Measurements from ENCODE around the gene RHBDD2. TPM values are rescaled to one million over a fixed set of nuclear protein-coding genes. Genes with fewer than 3 reads are reported as not detected.

The RHBDD2 gene
- total RNA-seq, 4 donors from 2014 or later: 27.0 to 38.2 (median 33.5) TPM

DNA sequence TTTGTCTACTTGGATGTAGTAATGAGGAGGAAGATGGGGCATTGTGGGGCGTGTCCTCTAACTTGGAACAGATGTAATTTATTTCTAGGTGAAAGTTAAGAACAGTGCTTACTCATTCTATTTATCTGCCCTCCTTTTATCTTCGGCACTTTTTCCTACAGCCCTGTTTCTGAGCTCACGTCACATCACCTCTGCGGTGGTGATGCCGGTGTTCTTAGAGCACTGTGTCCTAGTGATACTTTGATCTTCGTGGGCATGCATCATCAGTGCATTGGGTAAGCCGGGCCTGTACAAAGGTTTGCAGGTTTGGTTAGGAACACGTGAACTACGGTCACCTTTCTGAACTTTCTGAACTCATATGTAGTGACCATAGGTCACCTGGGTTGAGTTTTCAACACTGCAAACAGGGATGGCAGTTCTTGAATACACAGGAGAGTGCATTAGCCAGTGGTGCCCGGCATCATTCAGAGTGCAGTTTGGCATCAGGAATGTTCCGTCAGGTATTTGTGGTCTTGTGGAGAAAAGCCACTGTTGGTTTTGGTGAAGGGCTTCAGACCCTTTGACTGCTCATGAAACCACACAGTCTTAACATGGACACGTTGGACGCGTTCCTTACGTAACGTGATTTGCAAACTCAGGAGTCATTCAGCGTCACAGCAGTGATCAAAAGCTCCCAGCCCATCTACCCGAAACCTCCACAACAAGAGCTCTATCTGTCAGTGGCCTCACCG lies 41.8 kb downstream of the RHBDD2 start:
- H3K4me1 ChIP-seq: peaks cover 11 to 62% (median 20%) of the 10 kb centered on the region in 3 donors
- intact Hi-C loops (cut with DNase I): no loop called here

DNA sequence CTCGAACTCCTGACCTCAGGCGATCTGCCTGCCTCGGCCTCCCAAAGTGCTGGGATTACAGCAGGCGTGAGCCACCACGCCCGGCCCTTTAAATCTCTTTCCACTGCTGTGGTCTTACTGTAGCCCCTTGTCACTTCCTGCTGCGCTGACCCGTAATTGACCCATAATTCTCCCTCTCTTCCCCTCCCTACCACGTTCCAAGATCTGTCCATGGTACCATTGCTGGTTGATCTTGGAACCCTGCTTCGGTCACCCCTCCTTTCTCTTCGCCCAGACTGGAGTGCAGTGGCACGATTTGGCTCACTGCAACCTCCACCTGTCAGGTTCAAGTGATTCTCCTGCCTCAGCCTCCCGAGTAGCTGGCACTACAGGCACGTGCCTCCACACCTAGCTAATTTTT lies 42.6 kb downstream of the RHBDD2 start:
- TF ChIP-seq, protein P1, sequence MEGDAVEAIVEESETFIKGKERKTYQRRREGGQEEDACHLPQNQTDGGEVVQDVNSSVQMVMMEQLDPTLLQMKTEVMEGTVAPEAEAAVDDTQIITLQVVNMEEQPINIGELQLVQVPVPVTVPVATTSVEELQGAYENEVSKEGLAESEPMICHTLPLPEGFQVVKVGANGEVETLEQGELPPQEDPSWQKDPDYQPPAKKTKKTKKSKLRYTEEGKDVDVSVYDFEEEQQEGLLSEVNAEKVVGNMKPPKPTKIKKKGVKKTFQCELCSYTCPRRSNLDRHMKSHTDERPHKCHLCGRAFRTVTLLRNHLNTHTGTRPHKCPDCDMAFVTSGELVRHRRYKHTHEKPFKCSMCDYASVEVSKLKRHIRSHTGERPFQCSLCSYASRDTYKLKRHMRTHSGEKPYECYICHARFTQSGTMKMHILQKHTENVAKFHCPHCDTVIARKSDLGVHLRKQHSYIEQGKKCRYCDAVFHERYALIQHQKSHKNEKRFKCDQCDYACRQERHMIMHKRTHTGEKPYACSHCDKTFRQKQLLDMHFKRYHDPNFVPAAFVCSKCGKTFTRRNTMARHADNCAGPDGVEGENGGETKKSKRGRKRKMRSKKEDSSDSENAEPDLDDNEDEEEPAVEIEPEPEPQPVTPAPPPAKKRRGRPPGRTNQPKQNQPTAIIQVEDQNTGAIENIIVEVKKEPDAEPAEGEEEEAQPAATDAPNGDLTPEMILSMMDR (IDR thresholded peaks at IDR 0.05): no peak
- no peak for TF ChIP-seq POLR2A (IDR thresholded peaks at IDR 0.05)
- Histone ChIP-seq H3K9me3 (no peaks in the 10 kb centered on the region), H3K4me1 (peaks cover 6 to 54% (median 13%) of the 10 kb centered on the region in 3 donors), H3K4me3 (no peak overlapping the region), H3K27me3 (no peaks in the 10 kb centered on the region), H3K36me3 (peaks cover 0 to 6% (median 0%) of the 10 kb centered on the region in 3 donors), H3K27ac (no peak overlapping the region)
- no peak for DNase-seq
- intact Hi-C loops (cut with DNase I): no loop called here
- 79 to 80% methylated on average over 10 to 14 of the region's 14 CpGs for WGBS, 2 donors

More for the DNA sequence above, 41.8 kb downstream of the RHBDD2 start:
- 68 to 81% methylated on average over 18 of the region's 19 CpGs for WGBS, 2 donors
- H3K27me3 ChIP-seq: no peaks in the 10 kb centered on the region
- no peak overlapping the region for H3K4me3 ChIP-seq
- no peak overlapping the region for H3K27ac ChIP-seq
- H3K9me3 ChIP-seq: no peaks in the 10 kb centered on the region
- TF ChIP-seq, protein P1 (IDR thresholded peaks at IDR 0.05): no peak
- TF ChIP-seq POLR2A (IDR thresholded peaks at IDR 0.05): no peak
- H3K36me3 ChIP-seq: peaks cover 0 to 6% (median 0%) of the 10 kb centered on the region in 3 donors
- no peak for DNase-seq

DNA sequence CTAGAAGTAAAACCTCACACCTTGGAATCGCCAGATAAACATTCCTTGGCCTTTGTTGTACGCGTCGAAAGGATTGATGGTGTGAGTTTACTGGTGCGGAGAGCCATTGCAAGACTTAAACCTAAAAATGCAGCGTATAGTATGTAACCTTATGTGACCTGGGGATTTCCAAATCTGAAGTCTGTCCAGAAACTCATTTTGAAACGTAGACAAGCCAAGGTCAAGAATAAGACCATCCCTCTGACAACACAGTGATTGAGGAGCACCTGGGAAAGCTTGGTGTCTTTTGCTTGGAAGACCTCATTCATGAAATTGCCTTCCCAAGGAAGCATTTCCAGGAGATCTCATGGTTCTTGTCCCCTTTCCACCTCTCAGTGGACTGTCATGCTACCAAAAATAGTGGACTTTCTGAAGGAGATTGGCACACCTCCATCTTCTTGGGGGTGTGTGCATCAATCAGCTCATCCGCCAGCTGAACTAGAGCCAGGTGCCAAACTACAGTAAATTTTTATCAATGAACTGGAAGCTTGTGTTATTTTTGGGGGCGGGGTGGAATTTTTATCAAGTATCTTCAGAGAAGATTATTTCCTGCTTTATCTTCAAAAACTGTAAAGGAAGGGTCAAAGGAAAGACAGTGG lies 44.3 kb downstream of the RHBDD2 start:
- Histone ChIP-seq H3K27me3 (no peaks in the 10 kb centered on the region), H3K27ac (no peak overlapping the region), H3K4me3 (no peak overlapping the region), H3K4me1 (peaks cover 6 to 40% (median 11%) of the 10 kb centered on the region in 3 donors), H3K9me3 (no peaks in the 10 kb centered on the region), H3K36me3 (peaks cover 0 to 6% (median 0%) of the 10 kb centered on the region in 3 donors)
- 80 to 86% methylated on average over 9 of the region's 9 CpGs for WGBS, 2 donors
- DNase-seq: no peak
- intact Hi-C loops (cut with DNase I): no loop called here
- TF ChIP-seq, protein P1 (IDR thresholded peaks at IDR 0.05): no peak
- no peak for TF ChIP-seq POLR2A (IDR thresholded peaks at IDR 0.05)

DNA sequence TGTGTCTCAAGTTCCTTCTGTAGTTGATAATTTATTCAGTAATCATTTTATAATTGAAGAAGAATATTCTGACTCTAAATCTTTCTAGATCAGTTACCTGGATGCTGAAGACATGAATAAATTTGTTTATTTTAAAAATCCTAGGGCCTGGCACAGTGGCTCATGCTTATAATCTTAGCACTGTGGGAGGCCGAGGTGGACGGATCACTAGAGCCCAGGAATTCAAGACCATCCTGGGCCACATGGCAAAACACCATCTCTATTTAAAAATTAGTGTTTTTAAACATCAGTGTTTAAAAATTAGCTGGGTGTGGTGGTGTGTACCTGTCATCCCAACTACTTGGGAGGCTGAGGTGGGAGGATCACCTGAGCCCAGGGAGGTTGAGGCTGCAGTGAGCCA lies 45.4 kb downstream of the RHBDD2 start:
- TF ChIP-seq, protein P1 (IDR thresholded peaks at IDR 0.05): no peak
- no peak for TF ChIP-seq POLR2A (IDR thresholded peaks at IDR 0.05)
- intact Hi-C loops (cut with DNase I): no loop called here
- WGBS, 2 donors: 88 to 100% methylated on average over 2 of the region's 2 CpGs
- no peak overlapping the region for H3K4me3 ChIP-seq
- H3K9me3 ChIP-seq: no peaks in the 10 kb centered on the region
- DNase-seq: no peak
- no peaks in the 10 kb centered on the region for H3K27me3 ChIP-seq
- no peak overlapping the region for H3K27ac ChIP-seq
- H3K36me3 ChIP-seq: peaks cover 0 to 15% (median 0%) of the 10 kb centered on the region in 3 donors
- H3K4me1 ChIP-seq: peaks cover 0 to 30% (median 8%) of the 10 kb centered on the region in 3 donors

DNA sequence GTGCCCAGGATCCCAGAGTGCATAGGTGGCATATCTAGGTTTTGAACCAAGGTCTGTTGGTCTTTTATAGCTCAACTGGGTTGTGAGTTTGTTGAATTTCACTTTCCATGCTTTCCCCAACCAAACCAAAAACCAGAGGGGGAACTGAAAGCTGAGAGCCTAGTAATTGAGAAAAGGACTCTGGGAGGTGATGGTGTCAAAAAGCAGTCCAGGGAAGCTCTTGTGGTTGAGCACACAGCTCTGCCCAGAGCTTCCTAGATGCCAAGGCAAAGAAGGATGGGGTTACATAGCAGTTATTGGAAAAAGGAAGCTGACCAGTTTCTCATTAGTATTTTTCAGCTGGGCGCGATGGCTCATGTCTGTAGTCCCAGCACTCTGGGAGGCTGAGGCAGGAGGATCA lies 46.1 kb downstream of the RHBDD2 start:
- Histone ChIP-seq H3K27me3 (no peaks in the 10 kb centered on the region), H3K4me1 (peaks cover 0 to 27% (median 8%) of the 10 kb centered on the region in 3 donors), H3K36me3 (peaks cover 0 to 19% (median 0%) of the 10 kb centered on the region in 3 donors), H3K4me3 (no peak overlapping the region), H3K27ac (no peak overlapping the region), H3K9me3 (no peaks in the 10 kb centered on the region)
- 90 to 100% methylated on average over 2 of the region's 2 CpGs for WGBS, 2 donors
- no peak for DNase-seq
- intact Hi-C loops (cut with DNase I): no loop called here
- TF ChIP-seq POLR2A (IDR thresholded peaks at IDR 0.05): no peak
- TF ChIP-seq, protein P1 (IDR thresholded peaks at IDR 0.05): no peak
